HG03575 (cell line): ENCODE data around the gene MAMLD1.

Experiments used
- ATAC-seq: cut with Tn5 transposase; IDR thresholded peaks from one replicate; pipeline ENCODE4 v1.9.1; 2021; ENCODE audit not compliant: unreplicated experiment, insufficient number of reproducible peaks, low FRiP score; ENCODE audit errors: extremely low read depth

The MAMLD1 gene

DNA sequence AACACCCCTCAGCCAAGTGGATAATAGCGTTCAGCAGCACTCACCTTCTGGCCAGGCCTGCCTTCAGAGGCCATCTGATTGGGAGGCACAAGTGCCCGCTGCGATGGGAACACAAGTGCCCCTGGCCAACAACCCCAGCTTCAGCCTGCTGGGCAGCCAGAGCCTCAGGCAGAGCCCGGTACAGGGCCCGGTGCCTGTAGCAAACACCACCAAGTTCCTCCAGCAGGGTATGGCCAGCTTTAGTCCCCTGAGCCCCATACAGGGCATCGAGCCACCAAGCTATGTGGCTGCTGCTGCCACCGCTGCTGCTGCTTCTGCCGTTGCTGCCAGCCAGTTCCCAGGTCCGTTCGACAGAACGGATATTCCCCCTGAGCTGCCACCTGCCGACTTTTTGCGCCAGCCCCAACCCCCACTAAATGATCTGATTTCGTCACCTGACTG lies 149.4 kb downstream of the MAMLD1 start:
- ATAC-seq = no peak

DNA sequence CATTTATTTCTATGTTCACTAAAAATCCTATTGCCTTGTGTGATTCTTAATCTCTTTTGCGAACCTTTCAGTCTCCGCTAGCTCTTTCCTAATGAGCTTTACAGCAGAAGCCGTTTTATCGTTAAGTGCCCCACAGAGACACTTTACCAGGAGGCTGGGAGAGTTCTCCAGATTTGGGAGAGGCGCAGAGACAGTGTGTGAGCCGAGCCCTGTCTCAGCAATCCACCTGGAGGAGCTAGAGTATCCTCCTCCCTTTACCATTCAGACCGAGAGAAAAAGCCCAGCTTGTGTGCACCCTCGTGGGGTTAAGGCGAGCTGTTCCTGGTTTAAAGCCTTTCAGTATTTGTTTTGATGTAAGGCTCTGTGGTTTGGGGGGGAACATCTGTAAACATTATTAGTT lies 150.4 kb downstream of the MAMLD1 start:
- no peak for ATAC-seq

DNA sequence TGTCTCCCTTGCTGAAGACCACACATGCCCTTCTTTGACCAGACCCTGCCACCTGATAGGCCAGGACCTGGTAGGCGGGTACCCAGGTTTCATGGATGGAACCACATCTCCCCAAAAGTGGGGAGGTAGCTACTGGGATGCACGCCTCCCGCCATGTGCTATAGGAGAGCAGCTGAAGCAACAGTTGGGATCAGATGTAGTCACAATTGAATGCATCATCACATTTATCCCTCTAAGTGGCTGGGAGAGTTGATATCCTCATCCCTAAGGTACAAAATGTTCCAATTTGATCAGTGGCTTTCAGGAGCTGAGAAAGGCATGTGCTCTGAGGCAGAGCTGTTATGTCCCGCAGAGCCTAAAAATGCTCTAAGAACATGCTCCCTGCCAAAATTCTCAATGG lies 151.3 kb downstream of the MAMLD1 start:
- no peak for ATAC-seq

DNA sequence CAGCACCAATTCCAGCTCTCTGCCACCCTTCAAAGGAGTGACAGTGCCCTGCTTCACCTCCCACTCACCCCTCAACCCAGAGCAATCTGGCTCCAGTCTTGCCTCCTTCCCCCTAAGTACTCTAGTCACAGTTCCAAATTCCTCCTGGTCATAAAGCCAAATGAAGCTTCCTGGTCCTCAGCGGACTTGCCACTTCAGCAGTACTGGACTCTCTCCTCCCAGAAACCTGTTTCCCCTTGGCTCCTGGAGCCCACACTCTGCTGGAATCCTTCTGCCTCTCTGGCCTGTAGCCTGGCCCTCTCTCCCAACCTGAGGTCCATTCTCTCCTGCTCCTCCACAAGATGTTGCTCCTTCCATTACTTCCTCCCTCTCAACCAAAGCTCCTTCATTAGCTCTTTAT lies 152.7 kb downstream of the MAMLD1 start:
- no peak for ATAC-seq

DNA sequence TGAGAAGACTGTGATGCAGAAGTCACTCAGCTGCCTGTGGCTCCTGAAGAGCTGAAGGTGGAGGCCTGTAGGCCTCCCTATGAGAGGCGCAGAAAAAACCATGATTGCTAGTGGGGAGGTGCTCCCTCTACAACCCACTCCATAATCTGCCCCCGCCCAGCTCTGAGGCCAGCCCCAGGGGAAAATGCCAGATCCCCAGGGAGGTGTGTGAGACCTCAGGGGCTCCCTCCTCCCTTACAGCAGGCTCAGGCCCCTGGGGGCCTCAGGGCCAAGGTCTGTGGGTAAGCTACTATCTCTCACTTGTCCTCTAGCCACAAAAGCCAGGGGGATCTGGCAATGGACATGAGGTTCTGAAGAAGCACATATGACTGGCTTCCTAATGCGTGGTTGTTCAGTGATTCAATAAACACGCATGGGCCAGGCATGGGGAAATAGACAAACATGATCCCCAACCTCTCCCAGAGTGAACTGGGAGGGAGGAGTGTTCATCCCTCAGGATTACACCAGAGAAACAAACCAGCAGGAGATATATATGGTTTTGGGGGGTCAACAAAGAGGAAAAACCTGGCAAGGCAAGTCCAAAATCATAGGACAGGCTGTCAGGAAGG lies 154.3 kb downstream of the MAMLD1 start:
- ATAC-seq = no peak

DNA sequence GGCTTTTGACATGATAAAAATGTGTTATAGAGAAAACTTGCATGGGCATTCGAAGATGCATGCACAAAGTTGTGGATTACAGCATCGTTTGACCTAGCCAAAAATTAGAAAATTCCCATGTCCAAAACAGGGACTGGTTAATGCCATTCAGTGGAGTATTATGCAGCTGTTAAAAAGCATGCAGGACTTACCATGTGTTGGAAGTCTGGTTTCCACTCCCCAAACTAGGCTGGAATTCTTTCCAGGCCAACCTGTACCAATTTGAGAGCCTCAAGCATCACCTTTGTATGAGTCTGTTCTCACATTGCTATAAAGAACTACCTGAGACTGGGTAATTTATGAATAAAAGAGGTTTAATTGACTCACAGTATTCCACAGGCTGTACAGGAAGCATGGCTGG lies 159.4 kb downstream of the MAMLD1 start:
- no peak for ATAC-seq

DNA sequence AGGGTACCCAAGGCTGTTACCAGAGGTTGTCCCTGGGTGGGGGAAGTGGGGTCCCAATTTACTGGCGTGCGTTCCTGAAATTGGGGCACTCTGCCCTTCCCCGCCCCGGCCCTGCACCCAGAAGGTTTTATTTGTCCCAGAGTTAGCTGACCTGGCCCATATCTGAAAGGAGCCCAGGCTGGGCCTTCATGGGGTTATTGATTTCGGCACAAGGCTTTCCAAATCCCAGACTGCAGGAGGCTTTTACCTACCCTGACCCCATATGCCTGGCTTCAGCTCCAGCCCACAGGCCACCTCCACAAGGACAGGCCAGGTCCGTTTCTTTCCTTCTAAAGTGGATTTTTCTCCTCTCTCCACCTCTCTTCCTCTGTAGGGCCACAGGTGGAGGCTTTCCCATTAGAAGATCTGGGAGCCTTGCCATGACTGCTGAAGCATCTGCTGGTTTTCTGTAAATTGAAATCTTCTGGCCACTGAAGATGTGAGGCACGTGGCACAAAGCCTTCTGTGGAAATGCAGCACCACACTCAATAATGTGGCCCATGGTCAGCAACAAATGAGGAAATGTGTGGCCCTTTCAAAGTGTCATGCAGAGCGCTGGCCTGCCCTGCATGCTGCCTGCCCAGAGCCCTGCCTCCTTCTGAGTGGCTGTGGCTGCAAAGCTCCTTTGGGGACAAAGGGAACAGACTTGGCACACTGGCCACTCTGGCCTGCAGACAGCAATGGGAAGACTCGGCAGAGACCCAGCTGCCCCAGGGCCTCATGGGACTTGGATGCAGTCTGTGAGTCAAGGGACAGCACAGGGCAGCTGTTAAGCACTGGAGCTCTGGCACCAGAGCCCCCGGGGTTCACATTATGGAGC lies 162.2 kb downstream of the MAMLD1 start:
- no peak for ATAC-seq

DNA sequence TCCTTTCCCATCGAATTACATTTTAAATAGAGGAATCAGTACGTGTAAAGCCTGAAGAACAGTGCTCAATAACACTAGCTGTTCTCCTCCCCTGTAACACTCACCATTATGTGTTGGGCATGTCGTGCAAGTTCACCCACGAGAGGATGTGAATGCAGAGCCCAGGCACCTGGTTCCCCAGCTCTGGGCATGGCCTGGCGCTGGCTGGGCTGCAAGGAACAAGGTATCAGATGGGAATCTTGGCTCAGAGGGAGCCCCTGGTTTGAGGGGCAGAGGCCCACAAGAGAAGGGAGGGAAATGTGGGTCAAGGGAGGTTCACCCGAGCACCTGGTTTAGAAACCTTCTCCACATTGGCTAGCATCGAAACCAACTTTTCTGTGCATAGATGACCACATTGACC lies 163.6 kb downstream of the MAMLD1 start:
- ATAC-seq = no peak

DNA sequence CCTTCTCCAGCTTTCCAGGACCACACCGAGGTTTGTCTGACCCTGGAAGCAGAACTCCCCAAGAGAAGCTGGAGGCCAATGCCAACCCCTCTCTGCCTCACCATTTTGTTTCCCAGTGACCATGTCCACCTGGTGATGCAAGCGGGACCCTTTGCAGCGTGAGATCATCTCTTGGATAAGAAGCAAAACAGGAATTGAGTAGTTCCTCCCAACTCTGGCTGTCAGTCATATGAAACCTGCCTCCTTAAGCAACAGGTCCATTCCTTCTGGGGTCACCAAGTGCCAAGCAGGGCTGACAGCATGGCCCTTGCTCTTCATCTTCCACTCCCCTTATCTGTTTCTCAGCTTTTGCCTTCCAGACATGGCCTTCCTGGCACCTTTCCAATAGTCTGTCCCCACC lies 164.0 kb downstream of the MAMLD1 start:
- ATAC-seq = no peak

DNA sequence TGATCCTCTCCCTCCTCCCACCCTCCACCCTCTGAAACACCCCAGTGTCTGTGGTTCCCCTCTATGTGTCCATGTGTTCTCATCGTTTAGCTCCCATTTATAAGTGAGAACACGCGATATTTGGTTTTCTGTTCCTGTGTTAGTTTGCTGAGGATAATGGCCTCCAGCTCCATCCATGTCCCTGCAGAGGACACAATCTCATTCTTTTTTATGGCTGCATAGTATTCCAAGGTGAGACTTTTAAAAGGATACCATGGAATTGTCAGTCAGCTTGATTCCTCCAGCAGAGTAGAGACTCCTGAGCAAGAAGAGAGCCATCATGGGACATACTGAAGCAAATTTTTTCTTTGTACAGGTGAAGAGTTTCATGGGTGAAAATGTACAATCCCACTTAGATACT lies 166.5 kb downstream of the MAMLD1 start:
- no peak for ATAC-seq

DNA sequence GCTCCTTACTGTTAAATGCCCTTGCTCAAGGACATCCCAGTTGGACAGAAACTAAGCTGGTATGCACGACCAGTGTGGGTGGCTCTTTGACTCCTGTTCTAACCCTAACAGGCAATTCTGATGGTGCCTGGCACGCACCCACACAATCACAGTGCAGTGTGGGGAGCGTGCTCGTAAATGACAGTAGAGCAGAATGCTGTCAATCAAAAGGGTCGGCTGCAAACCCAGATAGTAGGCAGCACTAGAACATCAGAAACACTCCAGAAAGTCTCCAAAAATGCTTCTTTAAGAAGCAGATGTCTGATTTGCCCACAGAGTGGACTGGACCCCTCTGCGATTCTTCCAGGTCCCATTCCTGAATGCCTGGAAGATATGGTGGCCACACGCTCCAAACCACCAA lies 167.7 kb downstream of the MAMLD1 start:
- no peak for ATAC-seq

DNA sequence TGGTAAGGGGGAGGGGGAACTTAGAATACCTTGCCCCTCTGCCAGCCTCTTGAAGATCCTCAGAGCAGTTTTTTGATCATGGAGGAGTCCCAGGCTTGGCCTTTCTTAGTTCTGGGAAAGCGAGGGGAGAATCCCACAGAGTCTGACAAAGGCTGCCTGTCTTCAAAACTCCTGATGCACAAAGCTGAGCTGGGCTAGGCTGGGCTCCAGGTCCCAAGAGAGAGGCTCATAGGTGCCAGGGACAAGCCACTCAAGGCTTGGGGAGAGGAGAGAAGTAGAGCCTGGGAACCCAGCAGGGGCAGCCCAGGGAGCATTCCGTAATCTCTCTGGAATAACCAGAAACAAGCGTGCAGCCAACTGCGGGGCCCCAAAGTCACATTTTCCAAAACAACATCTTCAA lies 168.3 kb downstream of the MAMLD1 start:
- no peak for ATAC-seq

DNA sequence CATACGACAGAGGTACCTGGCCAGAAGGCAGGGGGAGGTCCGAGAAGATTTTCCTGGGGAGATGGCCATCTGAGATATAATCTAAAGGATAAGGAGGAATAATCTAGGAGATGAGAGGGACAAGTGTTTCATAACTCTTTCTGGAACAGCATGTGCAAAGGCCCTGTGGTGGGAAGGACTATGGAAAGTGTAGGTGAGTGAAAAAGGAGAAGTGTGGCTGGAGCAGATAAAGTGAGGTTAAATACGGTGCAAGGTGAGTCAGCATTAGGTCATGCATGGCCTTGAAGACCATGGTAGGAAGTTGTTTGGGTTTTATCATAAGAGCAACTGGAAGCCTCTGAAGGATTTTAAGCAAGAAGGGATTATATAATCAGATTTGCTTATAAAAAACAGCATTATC lies 170.7 kb downstream of the MAMLD1 start:
- ATAC-seq = no peak

DNA sequence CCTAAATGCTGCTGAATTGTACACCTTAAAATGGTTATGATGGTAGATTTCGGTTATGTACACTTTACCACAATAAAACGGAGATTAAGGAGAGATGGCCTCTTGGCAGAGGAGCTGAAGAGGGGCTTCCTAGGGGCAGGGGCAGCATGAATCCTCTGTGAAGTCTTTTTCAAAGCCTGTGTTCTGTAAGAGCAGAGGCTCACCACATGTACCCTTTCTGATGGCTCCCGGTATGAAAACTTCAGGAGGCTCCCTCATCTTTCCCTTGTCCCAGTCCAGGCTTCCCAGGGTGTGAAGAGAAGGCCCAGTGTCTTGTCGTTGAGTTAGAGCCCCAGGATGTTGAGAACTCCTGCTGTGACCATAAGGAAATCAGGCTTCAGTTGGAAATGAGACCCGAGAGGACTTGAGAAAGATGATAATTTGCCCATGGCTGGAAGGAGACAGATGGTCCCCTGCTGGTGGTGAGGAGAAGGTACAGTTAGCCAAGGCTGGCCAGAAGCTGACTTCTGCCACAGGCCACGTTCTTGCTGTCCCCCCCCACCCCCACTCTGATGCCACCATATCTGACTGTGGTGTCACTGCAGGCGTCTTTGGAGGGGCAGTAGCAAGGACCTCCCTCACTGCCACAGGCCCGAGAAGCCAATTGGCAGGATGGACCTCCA lies 173.5 kb downstream of the MAMLD1 start:
- ATAC-seq = no peak

DNA sequence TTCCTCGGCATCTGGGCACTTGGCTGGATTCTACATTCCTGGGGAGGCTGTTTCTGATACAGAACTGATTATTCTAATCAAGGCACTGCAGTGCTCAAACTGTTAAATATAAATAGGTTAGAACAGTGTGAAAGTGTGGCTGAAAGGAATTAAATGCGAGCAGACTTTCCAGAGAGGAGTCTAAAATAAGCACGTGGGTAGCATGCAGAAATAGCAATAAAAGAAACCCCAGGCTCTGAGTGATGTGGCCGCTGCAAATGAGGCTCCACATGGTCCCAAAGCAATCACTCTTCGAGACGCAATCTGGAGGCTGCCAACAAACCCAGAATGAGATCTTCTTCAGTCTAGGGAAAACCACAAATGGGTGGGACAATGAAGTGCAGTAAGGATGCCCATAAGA lies 174.7 kb downstream of the MAMLD1 start:
- ATAC-seq = no peak

DNA sequence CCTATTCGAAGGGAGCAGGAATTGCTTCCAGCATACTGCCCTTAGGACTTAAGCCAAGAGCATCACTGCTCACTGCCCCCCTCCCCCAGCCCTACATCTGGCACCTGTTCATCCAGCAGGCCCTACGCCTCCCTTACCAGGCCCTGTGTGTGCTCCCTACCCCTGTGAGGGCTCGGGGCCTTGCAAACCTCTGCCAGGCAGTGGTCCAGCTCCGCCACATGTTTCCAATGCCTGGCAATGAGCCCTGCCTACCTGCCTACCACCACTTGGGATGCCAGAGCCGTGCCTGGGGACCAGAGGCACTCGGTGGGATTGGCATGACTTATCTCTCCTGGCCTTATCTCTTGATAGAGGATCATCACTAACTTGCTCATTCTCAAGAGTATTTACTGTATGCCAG lies 177.8 kb downstream of the MAMLD1 start:
- ATAC-seq = no peak

DNA sequence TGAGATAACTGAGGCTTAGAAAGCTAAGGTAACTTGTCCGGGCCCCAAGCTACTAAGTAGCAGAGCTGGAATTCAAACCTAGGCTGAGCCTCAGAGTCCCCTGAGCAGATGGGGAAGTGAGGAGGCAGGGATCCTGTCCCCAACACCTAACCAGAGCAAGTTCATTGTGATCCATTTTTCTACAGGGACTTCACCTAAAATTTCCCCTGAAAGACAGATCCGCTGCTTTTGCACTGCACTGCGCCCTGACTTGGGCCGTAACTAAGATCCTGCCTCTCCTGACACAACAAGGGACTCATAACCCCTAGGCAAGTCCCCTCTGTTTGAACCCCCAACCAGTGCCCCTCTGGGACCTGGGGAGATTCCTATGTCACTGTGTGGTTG lies 179.7 kb downstream of the MAMLD1 start:
- ATAC-seq = peak; percentile 16

DNA sequence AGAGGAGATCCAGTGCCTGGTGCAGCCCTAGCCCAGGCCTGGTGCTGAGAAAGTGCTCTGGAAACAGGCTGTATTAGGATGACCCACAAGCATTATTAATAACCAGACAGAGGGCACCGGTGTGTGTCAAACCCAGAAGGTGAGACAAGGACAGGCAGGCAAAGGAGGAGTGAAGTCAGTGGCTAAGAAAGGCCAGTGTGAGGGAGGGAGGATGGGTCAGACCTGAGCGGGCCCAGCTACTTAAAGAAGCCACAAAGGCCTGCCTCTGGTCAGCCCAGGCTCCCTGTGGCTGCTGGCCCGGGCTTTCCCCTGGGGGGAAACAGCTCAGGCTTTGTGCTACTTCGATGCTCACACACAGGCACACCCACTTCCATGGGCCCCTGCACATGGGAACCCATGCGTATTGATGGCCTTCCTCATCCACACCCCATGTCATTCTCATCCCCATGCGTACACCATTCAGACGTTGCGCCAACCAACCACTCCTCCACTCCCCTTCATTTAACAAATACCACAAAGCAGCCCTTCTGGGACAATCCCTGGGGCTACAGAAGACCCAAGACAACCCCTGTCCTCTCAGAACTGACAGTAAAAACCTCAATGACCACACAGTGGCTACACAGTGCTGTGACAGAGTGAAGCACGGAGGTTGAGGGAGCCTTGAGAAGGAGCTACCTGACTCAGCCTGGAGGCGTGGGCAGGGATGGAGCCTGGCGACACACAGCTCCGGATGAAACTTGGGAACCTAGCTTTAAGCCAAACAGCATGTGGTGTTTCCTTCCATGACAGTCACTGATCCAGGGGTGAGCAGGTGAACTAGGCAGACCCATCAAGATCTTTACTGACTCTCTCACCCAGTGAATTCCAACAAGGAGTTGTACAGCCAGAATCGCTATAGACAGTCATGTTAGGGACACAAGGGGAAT lies 180.4 kb downstream of the MAMLD1 start:
- peak; percentile 37 for ATAC-seq

DNA sequence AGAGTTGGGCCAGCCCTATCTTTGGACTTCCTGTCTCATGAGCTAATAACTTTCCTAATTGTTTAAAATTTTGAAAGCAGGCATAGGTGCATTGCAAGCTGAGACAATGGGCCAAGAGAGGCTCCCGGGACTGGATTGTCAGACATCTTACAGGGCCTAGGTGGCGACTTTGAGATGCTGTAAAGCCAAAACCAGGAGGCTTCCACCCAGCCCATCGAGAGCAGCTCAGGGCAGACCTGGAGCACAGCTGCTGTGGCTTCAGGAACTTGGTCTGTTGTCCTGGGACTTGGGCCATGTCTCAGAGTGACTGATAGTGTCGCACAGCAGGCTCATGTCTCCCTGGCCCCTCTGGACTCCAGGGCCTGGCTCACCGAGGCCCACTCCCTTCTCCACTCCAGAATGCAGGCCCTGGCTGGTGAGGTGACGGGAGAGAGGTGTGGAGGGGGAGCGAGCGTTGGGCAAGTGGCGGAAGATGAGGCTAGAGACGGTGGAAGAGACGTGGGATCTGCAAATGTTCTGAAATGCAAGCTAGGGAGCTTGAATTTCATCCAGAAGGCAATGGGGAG lies 181.2 kb downstream of the MAMLD1 start:
- ATAC-seq = no peak
